ENCODE measurements around the gene EIF5AL1. TPM values are rescaled to one million over a fixed set of nuclear protein-coding genes. Genes with fewer than 3 reads are reported as not detected.

Gene EIF5AL1
- total RNA-seq, 1 experiment from 2014 or later = 0.39 TPM

DNA sequence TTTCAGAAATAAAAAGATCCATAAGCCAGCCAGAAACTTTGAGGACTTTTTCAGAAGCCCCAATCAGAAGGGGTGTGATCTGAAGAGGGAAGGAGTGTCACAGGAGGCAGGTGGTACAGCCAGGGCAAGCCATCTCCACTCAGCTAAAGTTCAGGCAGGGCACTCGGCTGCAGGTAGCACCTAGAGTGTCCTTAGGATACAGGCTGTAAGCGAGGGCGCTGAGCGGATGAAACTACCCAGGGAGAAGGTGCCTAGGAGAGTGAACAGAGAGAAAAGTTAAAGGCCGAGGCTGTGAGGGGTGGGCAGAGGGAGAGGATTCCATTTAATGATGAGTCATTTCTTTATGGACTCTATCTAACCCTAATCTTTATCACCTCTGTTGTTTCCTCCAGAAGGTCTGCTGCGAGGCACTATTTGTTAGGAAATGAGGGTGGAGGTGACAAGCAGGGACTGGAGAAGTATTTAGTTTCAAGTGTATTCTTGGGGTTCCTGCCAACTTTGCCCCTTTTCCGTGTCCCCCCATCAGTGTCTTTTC lies 37.1 kb upstream of the EIF5AL1 start:
- H3K4me3 Mint-ChIP-seq = no peak overlapping the region

More for the DNA sequence above, 37.1 kb upstream of the EIF5AL1 start:
- Mint-ChIP-seq H3K9me3 (peaks cover 0 to 4% of the 10 kb centered on the region in 2 experiments; a peak in 1 of 5 replicates), H3K27me3 (ENCODE audit: low read depth) (peaks cover 22% of the 10 kb centered on the region), H3K27ac (no peak overlapping the region), H3K36me3 (ENCODE audit: insufficient read depth in 1 of 3, low read depth in 3 of 3) (no peaks in the 10 kb centered on the region), H3K4me1 (peaks cover 8 to 11% of the 10 kb centered on the region in 2 experiments)
- peak; percentile 16 for DNase-seq
- H2BK120ac ChIP-seq (ENCODE audit: low read depth, low read length, poor library complexity, severe bottlenecking) = no peak overlapping the region
- no peak overlapping the region for H3T11ph ChIP-seq (ENCODE audit: low read length)
- H3K18ac ChIP-seq (ENCODE audit: insufficient read length, low read depth, low read length) = no peak overlapping the region
- H3K23me2 ChIP-seq (ENCODE audit: insufficient read length, low read depth, low read length, poor library complexity, severe bottlenecking) = no peaks in the 10 kb centered on the region
- H3K4ac ChIP-seq (ENCODE audit: low read depth, low read length) = no peak overlapping the region
- TF ChIP-seq, protein P1, sequence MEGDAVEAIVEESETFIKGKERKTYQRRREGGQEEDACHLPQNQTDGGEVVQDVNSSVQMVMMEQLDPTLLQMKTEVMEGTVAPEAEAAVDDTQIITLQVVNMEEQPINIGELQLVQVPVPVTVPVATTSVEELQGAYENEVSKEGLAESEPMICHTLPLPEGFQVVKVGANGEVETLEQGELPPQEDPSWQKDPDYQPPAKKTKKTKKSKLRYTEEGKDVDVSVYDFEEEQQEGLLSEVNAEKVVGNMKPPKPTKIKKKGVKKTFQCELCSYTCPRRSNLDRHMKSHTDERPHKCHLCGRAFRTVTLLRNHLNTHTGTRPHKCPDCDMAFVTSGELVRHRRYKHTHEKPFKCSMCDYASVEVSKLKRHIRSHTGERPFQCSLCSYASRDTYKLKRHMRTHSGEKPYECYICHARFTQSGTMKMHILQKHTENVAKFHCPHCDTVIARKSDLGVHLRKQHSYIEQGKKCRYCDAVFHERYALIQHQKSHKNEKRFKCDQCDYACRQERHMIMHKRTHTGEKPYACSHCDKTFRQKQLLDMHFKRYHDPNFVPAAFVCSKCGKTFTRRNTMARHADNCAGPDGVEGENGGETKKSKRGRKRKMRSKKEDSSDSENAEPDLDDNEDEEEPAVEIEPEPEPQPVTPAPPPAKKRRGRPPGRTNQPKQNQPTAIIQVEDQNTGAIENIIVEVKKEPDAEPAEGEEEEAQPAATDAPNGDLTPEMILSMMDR (conservative IDR thresholded peaks at IDR 0.05) = no peak
- H3K79me2 ChIP-seq (ENCODE audit: insufficient read depth, low read length) = no peaks in the 10 kb centered on the region
- H3K23ac ChIP-seq (ENCODE audit: insufficient read length, low read depth, low read length) = no peak overlapping the region
- H4K91ac ChIP-seq (ENCODE audit: insufficient read length, low read depth, low read length) = no peak overlapping the region
- H2BK20ac ChIP-seq (ENCODE audit: low read depth, low read length, poor library complexity, severe bottlenecking) = no peak overlapping the region
- no peaks in the 10 kb centered on the region for H3K79me1 ChIP-seq (ENCODE audit: insufficient read depth, low read depth, low read length, poor library complexity, severe bottlenecking)
- H3K9ac ChIP-seq (ENCODE audit: extremely low read depth, insufficient read length, low read length) = no peak overlapping the region
- H2BK12ac ChIP-seq (ENCODE audit: insufficient read length, low read depth, low read length) = no peak overlapping the region
- H3K14ac ChIP-seq (ENCODE audit: insufficient read depth, low read length) = no peak overlapping the region
- no peak overlapping the region for H3K4me2 ChIP-seq (ENCODE audit: insufficient read depth, insufficient read length, low read length)
- H3K27ac ChIP-seq (ENCODE audit: insufficient read length, low read depth, low read length) = no peak overlapping the region
- no peaks in the 10 kb centered on the region for H3K9me3 ChIP-seq (ENCODE audit: control insufficient read depth, low read depth, low read length)
- H4K5ac ChIP-seq (ENCODE audit: insufficient read length, low read depth, low read length) = no peak overlapping the region
- H3K56ac ChIP-seq (ENCODE audit: insufficient read length, low read depth, low read length) = no peak overlapping the region
- H4K20me1 ChIP-seq (ENCODE audit: control insufficient read depth, insufficient read depth, insufficient read length) = no peaks in the 10 kb centered on the region
- H3K4me1 ChIP-seq (ENCODE audit: insufficient read depth, low read length) = no peaks in the 10 kb centered on the region
- no peak overlapping the region for H2BK15ac ChIP-seq (ENCODE audit: low read depth, low read length)
- WGBS (ENCODE audit: extremely low coverage, insufficient read length, low lambda C conversion rate) = no CpG with 5 or more reads among the region's 7 CpGs
- no peak overlapping the region for H2AFZ ChIP-seq (ENCODE audit: low read length)
- H2BK5ac ChIP-seq (ENCODE audit: insufficient read length, low read length) = no peak overlapping the region
- no peak overlapping the region for H2AK5ac ChIP-seq (ENCODE audit: insufficient read length, low read length)
- no peaks in the 10 kb centered on the region for H3K27me3 ChIP-seq (ENCODE audit: insufficient read depth, low read length)
- no peak overlapping the region for H4K8ac ChIP-seq (replicated peaks; ENCODE audit: insufficient read length, low read depth, low read length)
